HL-60 (cell line): ENCODE results near the gene APLNR.

ENCODE experiments used
- DNase-seq, 2 experiments: peaks; one replicate each; pipeline ENCODE4 v3.0.0-alpha.2; 2010 to 2020; ENCODE audit warnings: low read depth in 1 of 2, low spot score in 1 of 2
- H3K27ac ChIP-seq: fragments of 250-450 bp; sonication (Bioruptor Pico); replicated peaks from 2 replicates; pipeline ENCODE4 v1.5.1; 2020; ENCODE audit warnings: mild to moderate bottlenecking, moderate library complexity
- H3K27me3 ChIP-seq: fragments of 250-450 bp; sonication (Bioruptor Pico); 2 replicates; pipeline ENCODE4 v1.5.1; 2021; ENCODE audit warnings: mild to moderate bottlenecking, moderate library complexity; ENCODE audit not compliant: insufficient read depth, poor library complexity, severe bottlenecking
- H3K4me3 ChIP-seq: replicated peaks from 2 replicates; pipeline ENCODE4 v1.5.1; 2011; ENCODE audit warnings: mild to moderate bottlenecking, control low read depth, low read length; ENCODE audit not compliant: insufficient read depth
- CTCF ChIP-seq: IDR thresholded peaks from one replicate; pipeline ENCODE4 v1.5.1; 2011; ENCODE audit warnings: low read length, control low read depth, inconsistent platforms; ENCODE audit not compliant: insufficient read depth
- GABPA ChIP-seq: IDR thresholded peaks from 2 replicates; pipeline ENCODE4 v1.6.1; 2012; ENCODE audit warnings: low read depth
- POLR2AphosphoS5 ChIP-seq: IDR thresholded peaks from 2 replicates; pipeline ENCODE4 v1.6.1; 2012; ENCODE audit warnings: low read depth
- REST ChIP-seq: IDR thresholded peaks from 2 replicates; pipeline ENCODE4 v1.6.1; 2012; ENCODE audit warnings: low read depth; ENCODE audit not compliant: insufficient replicate concordance
- SPI1 ChIP-seq: IDR thresholded peaks from 2 replicates; pipeline ENCODE4 v1.6.1; 2012; ENCODE audit warnings: low read depth, mild to moderate bottlenecking, borderline replicate concordance

The APLNR gene

DNA sequence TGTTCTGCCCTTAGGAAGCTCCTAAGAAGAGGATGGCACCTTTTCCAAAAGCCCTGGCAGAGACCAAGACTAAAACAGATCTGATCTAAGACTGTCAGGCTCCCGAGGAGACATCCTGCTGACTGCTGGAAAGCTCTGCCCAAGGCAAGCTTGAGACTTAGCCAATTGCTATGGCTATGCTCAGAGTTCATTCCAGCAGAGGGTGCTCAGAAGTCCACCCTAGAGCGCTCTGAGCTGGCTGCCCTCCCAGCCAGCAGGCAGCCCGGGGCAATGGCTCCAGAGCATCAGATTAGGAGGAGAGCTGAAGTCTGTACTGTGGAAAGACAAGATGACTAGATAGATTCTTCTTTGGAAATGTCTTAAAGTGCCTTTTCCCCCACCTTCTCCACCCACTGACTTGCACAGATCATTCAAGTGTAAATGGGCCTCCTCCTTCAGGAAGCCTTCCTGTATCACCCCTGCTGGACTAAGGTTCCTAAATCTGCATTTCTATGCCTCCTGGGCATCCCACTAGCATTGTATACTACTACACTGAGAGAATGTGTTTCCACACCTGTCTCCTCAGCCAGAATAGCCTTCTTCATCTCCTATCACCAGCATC is 31.9 kb downstream of the APLNR start:
- no peak overlapping the region for H3K4me3 ChIP-seq

DNA sequence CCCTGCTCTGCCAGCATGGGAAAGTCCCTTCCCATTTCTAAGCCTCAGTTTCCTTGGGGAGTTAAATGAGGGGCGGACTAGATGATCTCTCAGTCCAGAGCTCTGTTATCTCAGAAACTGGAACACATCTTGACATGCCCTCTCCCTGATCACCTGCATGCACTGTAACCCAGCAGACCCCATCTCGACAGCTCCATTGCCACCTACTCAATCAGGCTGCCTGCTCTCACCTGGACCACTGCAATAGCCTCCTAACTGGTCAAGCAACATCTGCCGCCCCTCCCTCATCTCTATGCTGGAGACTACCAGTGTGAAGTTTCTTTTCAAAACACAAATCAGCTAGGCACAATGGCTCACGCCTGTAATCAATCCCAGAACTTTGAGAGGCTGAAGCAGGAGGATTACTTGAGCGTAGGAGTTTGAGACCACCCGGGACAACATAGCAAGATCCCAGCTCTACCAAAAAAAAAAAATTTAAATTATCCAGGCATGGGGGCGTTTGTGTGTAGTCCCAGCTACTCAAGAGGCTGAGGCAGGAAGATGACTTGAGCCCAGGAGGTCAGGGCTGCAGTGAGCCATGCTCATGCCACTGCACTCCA is 33.1 kb downstream of the APLNR start:
- TF ChIP-seq REST, result no peak
- no peak for TF ChIP-seq CTCF
- no peak for TF ChIP-seq GABPA
- TF ChIP-seq SPI1, result no peak
- no peak for TF ChIP-seq POLR2AphosphoS5
- no peak overlapping the region for H3K27ac ChIP-seq
- no peak for DNase-seq
- no peak overlapping the region for H3K4me3 ChIP-seq
- H3K27me3 ChIP-seq, result peaks cover 2% of the 10 kb centered on the region

More for the DNA sequence above, 31.9 kb downstream of the APLNR start:
- Histone ChIP-seq H3K27me3 (peaks cover 2% of the 10 kb centered on the region), H3K27ac (no peak overlapping the region)
- no peak for DNase-seq
- TF ChIP-seq CTCF, result no peak
- TF ChIP-seq SPI1, result no peak
- TF ChIP-seq POLR2AphosphoS5, result no peak
- TF ChIP-seq REST, result no peak
- TF ChIP-seq GABPA, result no peak

- Histone ChIP-seq H3K27me3 (peaks cover 2% of the 10 kb centered on the region), H3K4me3 (no peak overlapping the region), H3K27ac (no peak overlapping the region)
- DNase-seq, result no peak
- TF ChIP-seq POLR2AphosphoS5, result no peak
- TF ChIP-seq REST, result no peak
- no peak for TF ChIP-seq SPI1
- no peak for TF ChIP-seq CTCF
- no peak for TF ChIP-seq GABPA
Measured at GRCh38 chr11:57203359-57203758, 33.7 kb downstream of the APLNR start.
